GM13977 (cell line): ENCODE measurements around the gene PDGFB.

Experiments
- DNase-seq: peaks from one replicate; pipeline ENCODE4 v3.0.0; 2012; ENCODE audit warnings: low spot score
- CTCF ChIP-seq: IDR thresholded peaks from 2 replicates; pipeline ENCODE4 v1.5.1; 2012; ENCODE audit warnings: mild to moderate bottlenecking, control low read depth; ENCODE audit not compliant: insufficient read depth; ENCODE audit errors: extremely low read depth, missing control alignments
- in situ Hi-C: fragments of 300-500 bp; cut with MboI; formaldehyde crosslinking; loops from one replicate; pipeline ENCODE4 v1.12.0; 2022; ENCODE audit warnings: low sequenced_read_pairs, low pct_unique_long_range_greater_than_20kb, mixed read lengths, inconsistent platforms; ENCODE audit not compliant: unreplicated experiment

The PDGFB gene

GRCh38 chr22:39188809-39189208, 56.0 kb downstream of the PDGFB start:
- no peak for TF ChIP-seq CTCF
- in situ Hi-C loops: no loop called here
- no peak for DNase-seq

- TF ChIP-seq CTCF: no peak
- no peak for DNase-seq
- in situ Hi-C loops: no loop called here
Observed at GRCh38 chr22:39185601-39186012, 59.2 kb downstream of the PDGFB start.

GRCh38 chr22:39184586-39185577, 59.9 kb downstream of the PDGFB start:
- no peak for TF ChIP-seq CTCF
- no peak for DNase-seq
- in situ Hi-C loops: no loop called here

- TF ChIP-seq CTCF: no peak
- DNase-seq: peak; percentile 6
- in situ Hi-C loops: no loop called here
Observed at GRCh38 chr22:39183991-39184585, 60.7 kb downstream of the PDGFB start.

GRCh38 chr22:39182478-39183030, 62.2 kb downstream of the PDGFB start:
- DNase-seq: no peak
- in situ Hi-C loops: no loop called here
- no peak for TF ChIP-seq CTCF

GRCh38 chr22:39181778-39182177, 63.0 kb downstream of the PDGFB start:
- no peak for TF ChIP-seq CTCF
- DNase-seq: no peak
- in situ Hi-C loops: no loop called here
